HCT116 (cell line): Measurements from ENCODE around the gene GALNT5. TPM values are rescaled to one million over a fixed set of nuclear protein-coding genes. Genes with fewer than 3 reads are reported as not detected.

Source experiments
- ATAC-seq: fragments of 200-7000 bp; cut with Tn5 transposase; 2 replicates; pipeline ENCODE4 v1.9.1; 2020; ENCODE audit warnings: mild to moderate bottlenecking, moderate library complexity
- BruUV-seq: library from RNA; stranded (reverse); fragments of 400-500 nt; replicated peaks from 2 replicates; lab custom pipeline; 2021; lab: Mats Ljungman, UMichigan
- CTCF ChIA-PET: fragments of 300-600 bp; sonication (Branson Sonifier 250); formaldehyde crosslinking; loops from one replicate; lab custom pipeline; 2021; ENCODE audit warnings: antibody characterized with exemption; lab: Charles Lee
- POLR2A ChIA-PET: fragments of 300-600, 350-600 bp; sonication (Branson Sonifier 250); formaldehyde crosslinking; loops from one replicate; lab custom pipeline; 2021; ENCODE audit warnings: antibody characterized with exemption; lab: Charles Lee
- RAD21 ChIA-PET, 2 experiments: fragments of 300-600 bp; sonication (Branson Sonifier 250); formaldehyde crosslinking; loops; one replicate each; lab custom pipeline; 2023; ENCODE audit warnings: low total read pairs in 2 of 2; ENCODE audit not compliant: uncharacterized antibody in 2 of 2, unreplicated experiment in 2 of 2, low non-redundant PET in 1 of 2; lab: Charles Lee
- DNase-seq: peaks from one replicate; pipeline ENCODE4 v3.0.0-alpha.2; 2010; ENCODE audit warnings: low read depth, low spot score
- H2AFZ ChIP-seq: fragments of 200-600 bp; shearing (Covaris generic), sonication (generic); 2 replicates; pipeline ENCODE4 v1.6.1; 2017; ENCODE audit warnings: low read depth, mixed run types, mixed read lengths, antibody characterized with exemption, low read length; ENCODE audit not compliant: poor library complexity, severe bottlenecking
- H3K27ac ChIP-seq: 2 replicates; pipeline ENCODE4 v1.5.1; 2012; ENCODE audit warnings: low read depth, low read length
- H3K27me3 ChIP-seq: fragments of 200-600 bp; sonication (generic); 2 replicates; pipeline ENCODE4 v1.6.1; 2016; ENCODE audit warnings: mixed run types, low read length, mixed read lengths; ENCODE audit not compliant: insufficient read depth
- H3K36me3 ChIP-seq, 2 experiments: fragments of 200-500 bp in 1 of 2; fragments of 200-600 bp in 1 of 2; sonication (Bioruptor generic) in 1 of 2; sonication (generic) in 1 of 2; 2 replicates each; pipeline versions ENCODE4 v1.5.1 to v1.6.1; 2014 to 2016; ENCODE audit warnings: low read length in 2 of 2, inconsistent platforms in 1 of 2, mixed read lengths in 1 of 2, mixed run types in 1 of 2; ENCODE audit not compliant: insufficient read depth in 2 of 2, control insufficient read depth in 1 of 2
- H3K4me1 ChIP-seq, 2 experiments: fragments of 200-600 bp in 1 of 2; sonication (generic) in 1 of 2; 2 replicates each; pipeline versions ENCODE4 v1.5.1 to v1.6.1; 2012 to 2017; ENCODE audit warnings: low read length in 2 of 2, inconsistent platforms in 1 of 2, mild to moderate bottlenecking in 1 of 2, mixed read lengths in 1 of 2, mixed run types in 1 of 2, moderate library complexity in 1 of 2; ENCODE audit not compliant: insufficient read depth in 2 of 2, control insufficient read depth in 1 of 2
- H3K4me2 ChIP-seq: fragments of 200-600 bp; sonication (generic); 2 replicates; pipeline ENCODE4 v1.6.1; 2017; ENCODE audit warnings: mixed run types, low read length, mixed read lengths
- H3K4me3 ChIP-seq, 2 experiments: fragments of 200-600 bp in 1 of 2; sonication (generic) in 1 of 2; replicated peaks in 1 of 2; 2 replicates each; pipeline ENCODE4 v1.5.1; 2011 to 2016; ENCODE audit warnings: low read length in 2 of 2, control low read depth in 1 of 2, low read depth in 1 of 2, mild to moderate bottlenecking in 1 of 2, mixed read lengths in 1 of 2, mixed run types in 1 of 2
- H3K79me2 ChIP-seq: fragments of 200-600 bp; sonication (generic); 2 replicates; pipeline ENCODE4 v1.6.1; 2017; ENCODE audit warnings: mild to moderate bottlenecking, mixed run types, low read length, moderate library complexity, mixed read lengths; ENCODE audit not compliant: insufficient read depth
- H3K9ac ChIP-seq: fragments of 200-600 bp; sonication (generic); 2 replicates; pipeline ENCODE4 v1.6.1; 2016; ENCODE audit warnings: low read length, mixed read lengths
- H3K9me2 ChIP-seq: fragments of 200-600 bp; sonication (generic), shearing (Covaris generic); 2 replicates; pipeline ENCODE4 v1.6.1; 2017; ENCODE audit warnings: mixed run types, mild to moderate bottlenecking, moderate library complexity; ENCODE audit not compliant: insufficient read depth
- H3K9me3 ChIP-seq, 2 experiments: fragments of 200-500 bp in 1 of 2; fragments of 200-600 bp in 1 of 2; sonication (Bioruptor generic) in 1 of 2; sonication (generic) in 1 of 2; 2 replicates each; pipeline ENCODE4 v1.6.1; 2014 to 2017; ENCODE audit warnings: low read length in 2 of 2, mixed read lengths in 2 of 2, inconsistent platforms in 1 of 2, low read depth in 1 of 2, mild to moderate bottlenecking in 1 of 2, mixed run types in 1 of 2, moderate library complexity in 1 of 2; ENCODE audit not compliant: control insufficient read depth in 1 of 2, insufficient read depth in 1 of 2
- H4K20me1 ChIP-seq: fragments of 200-600 bp; sonication (generic), shearing (Covaris generic); 2 replicates; pipeline ENCODE4 v1.6.1; 2017; ENCODE audit warnings: mixed run types, mild to moderate bottlenecking, moderate library complexity; ENCODE audit not compliant: insufficient read depth
- CBX3 ChIP-seq: IDR thresholded peaks from 2 replicates; pipeline ENCODE4 v1.6.1; 2012; ENCODE audit warnings: low read depth
- CEBPB ChIP-seq: IDR thresholded peaks from 2 replicates; pipeline ENCODE4 v1.6.1; 2012; ENCODE audit warnings: low read depth
- EGR1 ChIP-seq: IDR thresholded peaks from 2 replicates; pipeline ENCODE4 v1.6.1; 2012; ENCODE audit warnings: low read depth
- ELF1 ChIP-seq: IDR thresholded peaks from 2 replicates; pipeline ENCODE4 v1.6.1; 2012; ENCODE audit warnings: low read depth, borderline replicate concordance
- FOSL1 ChIP-seq: IDR thresholded peaks from 2 replicates; pipeline ENCODE4 v1.6.1; 2012; ENCODE audit warnings: low read depth
- JUND ChIP-seq: IDR thresholded peaks from 2 replicates; pipeline ENCODE4 v1.6.1; 2012
- MAX ChIP-seq: IDR thresholded peaks from 2 replicates; pipeline ENCODE4 v1.6.1; 2012
- POLR2AphosphoS5 ChIP-seq: IDR thresholded peaks from 2 replicates; pipeline ENCODE4 v1.6.1; 2011; ENCODE audit warnings: mild to moderate bottlenecking, low read depth, low read length, moderate library complexity
- REST ChIP-seq: IDR thresholded peaks from 2 replicates; pipeline ENCODE4 v1.6.1; 2012; ENCODE audit warnings: low read depth
- SP1 ChIP-seq: IDR thresholded peaks from 2 replicates; pipeline ENCODE4 v1.6.1; 2012; ENCODE audit warnings: low read depth
- TCF7L2 ChIP-seq: IDR thresholded peaks from 2 replicates; pipeline ENCODE4 v1.7.0; 2011; ENCODE audit warnings: borderline replicate concordance, inconsistent platforms; ENCODE audit not compliant: insufficient read depth, insufficient read length; ENCODE audit errors: extremely low read depth
- ZBTB33 ChIP-seq: IDR thresholded peaks from 2 replicates; pipeline ENCODE4 v1.6.1; 2011; ENCODE audit warnings: mild to moderate bottlenecking, low read length, moderate library complexity; ENCODE audit not compliant: insufficient replicate concordance; ENCODE audit errors: extremely low read depth
- ZNF274 ChIP-seq: fragments of 200-500 bp; sonication (Bioruptor generic); IDR thresholded peaks from 2 replicates; pipeline ENCODE4 v1.6.1; 2014; ENCODE audit warnings: mild to moderate bottlenecking, low read depth, low read length, inconsistent platforms
- intact Hi-C: fragments of 100-400 bp; cut with micrococcal nuclease; formaldehyde crosslinking; loops from 2 replicates; pipeline ENCODE4 v1.10.0; 2022
- total RNA-seq: library from RNA; stranded (reverse); gene quantifications from one replicate; pipeline ENCODE4 v1.2.1, GENCODE V29; 2021; ENCODE audit not compliant: unreplicated experiment

Gene GALNT5
- total RNA-seq, 1 experiment from 2014 or later: 3.9 TPM

- no peak overlapping the region for H3K4me3 ChIP-seq
- no peaks in the 10 kb centered on the region for H3K27me3 ChIP-seq
- no TSS peak for BruUV-seq
- no peaks in the 10 kb centered on the region for H3K9me2 ChIP-seq
- DNase-seq (no peak), ATAC-seq (no peak)
- no peaks in the 10 kb centered on the region for H4K20me1 ChIP-seq
- H3K9me3 ChIP-seq: no peaks in the 10 kb centered on the region
- CTCF ChIA-PET: interaction anchor here (3.4 kb wide), 1 partner anchor 8 kb away, joined by 22 read pairs; the partner anchor contains the start of gene ERMN
- H3K4me2 ChIP-seq: no peak overlapping the region
- H3K79me2 ChIP-seq: no peaks in the 10 kb centered on the region
- POLR2A ChIA-PET: no interaction called here
- no peaks in the 10 kb centered on the region for H3K36me3 ChIP-seq
- intact Hi-C loops: no loop called here
- RAD21 ChIA-PET: no interaction called here
- H2AFZ ChIP-seq: no peak overlapping the region
- no peak overlapping the region for H3K9ac ChIP-seq
- TF ChIP-seq ZBTB33 (no peak), JUND (no peak), EGR1 (no peak), FOSL1 (no peak), MAX (no peak), ZNF274 (no peak), TCF7L2 (no peak), SP1 (no peak)
- TF ChIP-seq, all 23 proteins: peak for 0
- Histone ChIP-seq H3K27ac (no peak overlapping the region), H3K4me1 (no peaks in the 10 kb centered on the region)
These were observed 61.4 kb downstream of the GALNT5 start for GRCh38 chr2:157318884-157319283.

- no peak overlapping the region for H3K4me3 ChIP-seq
- no peak for ATAC-seq
- H3K4me1 ChIP-seq: no peaks in the 10 kb centered on the region
- no peaks in the 10 kb centered on the region for H3K79me2 ChIP-seq
- no TSS peak for BruUV-seq
- H3K27ac ChIP-seq: no peak overlapping the region
- ChIA-PET CTCF (no interaction called here), POLR2A (no interaction called here), RAD21 (no interaction called here)
- no peaks in the 10 kb centered on the region for H3K27me3 ChIP-seq
- H3K36me3 ChIP-seq: no peaks in the 10 kb centered on the region
- intact Hi-C loops: loop anchor here (10.0 kb wide), 1 partner anchor 1945 kb away; no protein-coding TSS in a partner anchor
- no peaks in the 10 kb centered on the region for H4K20me1 ChIP-seq
- no peak for DNase-seq
- no peaks in the 10 kb centered on the region for H3K9me2 ChIP-seq
- no peak overlapping the region for H2AFZ ChIP-seq
- no peaks in the 10 kb centered on the region for H3K9me3 ChIP-seq
- H3K4me2 ChIP-seq: no peak overlapping the region
- H3K9ac ChIP-seq: no peak overlapping the region
- TF ChIP-seq TCF7L2: no peak
- TF ChIP-seq ELF1: no peak
- no peak for TF ChIP-seq CBX3
- TF ChIP-seq CEBPB: no peak
- TF ChIP-seq POLR2AphosphoS5: no peak
- no peak for TF ChIP-seq SP1
- TF ChIP-seq REST: no peak
- TF ChIP-seq MAX: no peak
These were observed 62.3 kb downstream of the GALNT5 start for GRCh38 chr2:157319795-157320194.
